Cerebellar cortex (tissue), 1 donor: ENCODE results near the gene FHIT.

Experiments used
- DNase-seq: peaks from one replicate; pipeline ENCODE4 v3.0.0-alpha.2; 2015; ENCODE audit warnings: low spot score

Gene FHIT

DNA sequence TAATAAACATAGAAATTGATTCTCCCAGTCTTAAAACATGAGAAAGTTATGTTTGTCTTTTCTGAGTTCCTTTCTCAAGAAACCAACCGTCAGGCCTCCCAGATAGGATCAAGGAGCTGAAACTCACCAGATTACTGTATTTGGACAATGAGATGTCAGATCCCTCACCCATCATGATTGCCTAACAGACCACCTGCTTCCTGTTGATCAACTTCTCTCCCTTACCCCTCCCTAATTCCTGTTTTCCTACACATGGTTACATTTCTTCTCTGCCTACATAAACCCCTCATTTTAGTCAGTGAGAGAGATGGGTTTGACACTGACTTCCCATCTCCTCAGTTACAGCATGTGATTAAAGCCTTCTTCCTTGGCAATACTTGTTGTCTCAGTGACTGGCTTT is 917.5 kb downstream of the FHIT start:
- no peak for DNase-seq

DNA sequence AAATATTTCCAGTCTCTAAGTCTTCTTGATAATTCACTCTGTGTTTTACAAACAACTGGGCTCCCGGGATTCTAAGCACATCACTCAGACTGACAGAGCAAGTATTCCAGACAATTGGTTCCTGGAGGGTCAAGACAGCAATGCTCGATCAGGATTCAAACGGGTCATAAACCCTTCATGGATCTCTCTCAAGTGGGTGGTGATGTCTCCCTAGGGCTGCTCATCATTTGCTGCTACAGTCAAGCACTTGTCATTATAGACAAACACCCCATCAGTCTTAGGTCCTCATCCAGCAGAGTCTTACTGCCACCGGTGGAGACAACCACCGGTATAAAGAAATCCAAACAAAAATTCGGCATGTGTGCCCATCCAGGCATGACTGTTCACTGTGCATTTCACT is 921.1 kb downstream of the FHIT start:
- no peak for DNase-seq

DNA sequence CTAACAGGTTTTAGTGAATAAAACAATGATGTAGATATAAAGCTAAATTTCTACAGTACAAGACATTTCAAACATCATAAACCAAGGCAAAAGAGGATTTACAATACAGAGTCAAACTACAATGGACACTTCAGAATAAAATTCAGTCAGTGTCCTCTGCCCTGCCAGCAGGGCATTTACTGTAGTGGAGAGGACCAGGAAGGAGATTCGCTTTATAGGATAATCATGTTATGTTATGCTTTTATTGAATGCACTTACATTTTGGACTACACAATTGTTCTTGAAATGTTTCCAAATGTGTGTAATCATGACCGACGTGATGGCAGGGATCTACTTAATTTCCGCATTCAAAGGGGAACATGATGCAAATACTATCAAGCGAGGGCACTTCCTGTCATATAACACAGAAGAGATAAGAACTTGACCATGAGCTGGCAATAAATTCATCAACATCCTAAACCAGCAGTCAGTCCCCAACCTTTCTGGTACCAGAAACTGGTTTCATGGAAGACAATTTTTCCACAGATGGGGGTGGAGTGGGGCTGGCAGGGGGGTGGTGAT is 925.6 kb downstream of the FHIT start:
- no peak for DNase-seq

DNA sequence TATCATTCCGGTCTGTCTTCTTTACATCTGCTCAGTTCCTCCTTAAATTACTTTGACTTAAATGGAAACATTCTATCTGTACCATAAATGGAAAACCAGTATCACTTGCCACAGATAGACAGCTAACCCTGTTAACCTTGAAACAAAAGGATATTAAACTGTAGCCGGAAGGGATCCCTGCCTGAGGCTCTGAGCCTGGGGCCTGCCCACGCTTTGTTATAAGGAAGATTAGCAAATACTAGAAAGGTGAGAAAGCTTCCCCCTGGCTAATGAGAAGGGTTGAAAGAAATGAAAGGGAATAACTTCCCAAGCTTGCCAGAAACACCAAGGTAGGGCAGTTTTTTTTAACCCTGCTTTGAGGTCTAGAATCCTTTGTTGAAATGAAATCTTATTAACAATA is 927.6 kb downstream of the FHIT start:
- DNase-seq = no peak

DNA sequence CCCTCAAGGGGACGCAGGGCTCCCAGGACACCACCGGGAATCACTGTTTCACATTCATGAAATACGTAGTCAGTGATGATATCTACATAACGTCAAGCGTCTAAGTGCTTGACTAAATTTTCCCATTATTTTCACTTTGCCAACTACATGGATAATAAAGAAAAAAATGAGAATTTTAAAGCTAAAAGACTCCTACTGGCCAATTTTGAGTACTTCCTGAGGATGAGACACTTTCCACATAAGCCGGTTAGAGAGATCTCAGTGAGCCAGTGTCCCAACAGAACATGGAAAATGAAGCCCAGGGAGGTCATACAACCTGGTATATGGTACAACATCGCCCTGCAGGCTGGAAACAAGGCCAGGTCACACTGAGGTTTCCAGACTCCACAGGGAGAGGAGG is 928.1 kb downstream of the FHIT start:
- no peak for DNase-seq

DNA sequence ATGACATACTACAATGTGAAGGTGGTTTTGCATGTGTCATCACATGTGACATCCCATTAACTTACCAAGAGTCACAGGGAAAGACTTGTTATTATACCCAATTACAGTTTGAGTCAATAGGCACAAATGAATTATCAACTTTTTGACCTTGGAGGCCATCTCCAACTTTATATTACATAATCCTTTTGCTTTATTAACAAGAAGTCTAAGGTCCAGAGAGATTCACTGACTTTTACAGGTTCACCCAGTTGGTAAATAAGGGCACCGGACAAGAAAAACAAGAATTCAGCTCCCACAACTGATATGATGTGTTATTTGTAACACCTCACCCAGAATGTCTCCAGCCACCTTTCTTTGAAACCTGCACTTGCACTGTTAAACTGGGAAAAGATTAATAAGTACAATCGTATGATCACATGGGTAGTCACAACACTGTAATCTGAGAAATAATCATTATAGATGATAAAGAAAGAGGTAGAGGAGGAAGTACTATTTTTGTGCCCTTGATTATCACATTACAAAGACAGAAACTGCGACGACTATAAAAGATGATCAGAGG is 928.9 kb downstream of the FHIT start:
- no peak for DNase-seq

DNA sequence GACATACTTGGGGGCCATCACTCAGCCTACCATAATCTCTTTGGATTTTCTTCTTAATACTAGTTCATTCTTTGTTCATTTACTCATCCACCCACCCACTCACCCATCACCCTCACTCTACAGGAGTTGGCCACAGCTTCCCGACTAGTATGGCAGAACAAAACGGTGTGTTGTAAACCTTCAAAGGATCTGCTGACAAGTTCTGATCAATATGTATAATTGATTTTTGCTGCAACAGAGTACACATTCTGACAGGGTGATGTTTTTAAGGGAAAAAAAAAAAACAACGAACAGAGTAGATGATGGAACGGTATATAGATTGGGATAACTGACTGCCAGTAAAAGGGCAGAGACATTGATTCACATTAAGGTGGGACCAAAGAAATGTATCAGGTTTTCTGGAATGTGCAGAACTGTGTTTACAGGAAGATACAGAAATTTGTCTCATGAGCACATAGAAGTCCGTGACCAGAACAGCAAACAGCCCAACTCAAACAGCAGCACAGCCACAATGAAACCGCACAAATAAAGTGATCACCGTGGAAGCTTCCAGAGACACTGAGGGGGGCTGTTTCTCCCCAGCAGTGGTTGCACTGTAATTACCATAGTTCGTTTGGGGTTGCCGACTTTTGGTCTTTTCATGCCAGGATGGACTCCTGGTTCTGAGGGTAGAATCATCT is 931.9 kb downstream of the FHIT start:
- DNase-seq = no peak

DNA sequence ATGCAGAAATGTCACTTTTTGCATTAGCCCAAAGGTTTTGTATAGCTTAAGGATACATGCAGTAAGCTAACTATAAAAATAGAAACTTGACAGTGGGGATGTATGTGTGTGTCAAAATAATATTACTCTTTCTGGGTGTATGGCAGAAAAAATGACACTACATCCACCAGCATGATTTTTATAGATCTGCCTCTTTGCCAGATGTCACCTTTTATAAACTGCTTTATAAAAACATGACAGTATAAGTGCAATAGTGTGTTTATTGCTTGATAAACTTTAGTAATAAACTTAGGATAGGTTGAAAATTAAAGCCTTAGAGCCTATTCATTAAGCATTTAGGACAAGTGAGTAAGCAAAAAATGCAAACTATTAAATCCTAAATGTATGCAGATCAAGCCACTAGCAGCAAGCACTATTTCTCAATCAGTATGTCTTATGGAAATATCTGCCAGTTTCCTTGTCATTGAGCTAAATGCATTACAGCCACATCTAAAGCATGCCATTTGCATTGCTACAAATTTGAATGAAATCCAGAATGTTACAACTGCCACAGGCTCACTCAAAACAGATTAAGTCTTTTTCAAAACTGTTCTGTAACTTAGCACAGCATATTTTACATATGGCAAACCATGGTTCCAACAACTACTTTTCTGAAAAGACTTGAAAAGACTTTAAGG is 935.0 kb downstream of the FHIT start:
- no peak for DNase-seq

DNA sequence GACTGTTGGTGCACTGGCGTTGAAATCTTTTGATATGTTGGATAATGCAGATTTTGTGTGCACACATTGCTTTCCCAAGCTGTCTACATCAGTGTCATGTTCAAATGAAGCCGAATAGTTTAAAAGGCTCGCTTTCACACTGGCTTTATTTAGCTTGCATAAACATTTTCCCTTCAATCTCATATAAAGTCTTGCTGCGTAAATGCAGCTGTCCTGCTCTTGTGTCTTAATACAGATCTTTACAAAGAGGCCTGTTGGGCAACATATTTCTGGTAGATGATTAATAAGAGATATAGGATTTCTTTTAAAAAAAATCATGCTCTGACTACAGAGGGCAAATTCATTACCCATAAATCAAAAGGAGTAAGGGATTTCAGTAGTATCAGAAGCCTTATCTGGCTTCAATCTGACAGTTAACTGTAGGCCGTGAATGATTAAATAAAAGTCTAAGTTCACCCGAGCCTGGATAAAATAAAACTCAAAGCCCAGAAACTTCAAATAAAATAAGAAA is 937.2 kb downstream of the FHIT start:
- no peak for DNase-seq

DNA sequence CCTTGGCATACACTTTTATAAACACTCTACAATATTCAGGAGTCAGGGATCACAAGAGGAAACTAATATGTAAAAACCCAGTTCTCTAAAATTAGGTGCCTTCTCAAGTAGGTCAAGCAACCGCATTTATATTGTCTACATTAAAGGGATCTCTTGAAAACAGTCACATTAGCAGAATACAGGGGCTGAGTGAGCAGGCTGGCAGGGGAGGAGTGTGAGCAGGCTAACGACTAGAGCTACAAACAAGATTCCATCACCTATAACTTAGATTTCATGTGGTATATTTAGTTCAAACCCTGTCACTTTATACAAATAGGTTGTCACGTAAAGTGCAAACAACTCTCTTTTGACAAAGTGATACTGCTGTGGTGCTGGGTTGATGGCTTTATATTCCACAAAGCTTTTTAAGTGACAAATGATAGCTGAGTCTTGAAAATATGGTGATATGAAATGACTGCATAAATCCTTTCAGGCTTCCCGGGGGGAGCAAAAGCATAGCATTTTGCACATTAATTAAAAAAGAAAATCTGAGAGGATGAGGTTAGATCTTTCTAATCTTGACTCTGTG is 937.9 kb downstream of the FHIT start:
- no peak for DNase-seq

DNA sequence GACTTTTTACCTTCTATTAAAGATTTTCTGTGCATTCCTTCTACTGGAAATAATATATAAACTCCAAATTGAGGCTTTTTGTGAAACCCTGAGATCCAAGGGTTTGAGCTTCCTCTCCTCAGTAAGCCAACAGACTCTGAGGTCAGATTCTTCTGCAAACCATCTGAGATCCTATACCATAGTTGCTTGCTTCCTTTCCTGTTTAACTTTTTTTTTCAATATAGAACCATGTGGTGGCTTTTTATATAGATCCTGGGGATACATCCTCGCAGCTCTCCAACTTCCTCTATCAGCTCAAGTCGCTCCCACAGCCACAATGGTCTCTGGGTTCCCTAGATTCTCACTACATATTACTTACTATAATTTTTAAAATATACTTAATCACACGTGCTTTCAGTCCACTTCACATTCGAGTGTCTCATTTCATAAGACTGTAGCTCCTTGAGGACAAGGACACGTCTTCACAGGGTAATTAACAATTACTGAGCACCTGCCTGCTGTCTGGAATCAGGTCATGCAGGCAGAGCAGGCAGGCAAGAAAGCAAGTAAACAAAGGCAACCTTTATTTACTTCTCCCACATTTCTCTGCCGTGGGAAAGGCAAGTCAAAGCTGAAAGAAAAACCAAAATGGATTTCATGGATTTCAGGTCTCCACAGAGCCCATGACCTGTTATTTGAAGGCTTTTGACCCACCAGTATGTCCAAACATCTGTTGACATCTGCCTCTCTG is 941.5 kb downstream of the FHIT start:
- DNase-seq = no peak

DNA sequence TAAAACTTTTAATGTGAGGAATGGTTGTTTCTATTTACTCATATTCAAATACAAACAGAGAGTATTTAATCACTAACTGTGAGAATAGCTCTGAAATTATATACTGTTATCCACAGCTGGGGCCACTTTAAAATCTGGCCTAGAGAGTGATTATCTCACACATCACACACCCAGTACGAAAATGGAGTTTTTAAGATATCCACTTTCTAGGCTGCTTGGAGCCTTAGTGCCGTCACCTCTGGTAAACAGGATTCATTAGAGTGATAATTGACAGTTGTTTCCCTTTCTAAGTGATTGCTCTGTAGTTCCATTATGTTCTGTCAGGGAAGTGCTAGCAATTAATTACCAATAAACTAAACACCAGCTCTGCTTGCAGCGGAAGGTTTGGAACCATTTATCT is 942.4 kb downstream of the FHIT start:
- DNase-seq = no peak

DNA sequence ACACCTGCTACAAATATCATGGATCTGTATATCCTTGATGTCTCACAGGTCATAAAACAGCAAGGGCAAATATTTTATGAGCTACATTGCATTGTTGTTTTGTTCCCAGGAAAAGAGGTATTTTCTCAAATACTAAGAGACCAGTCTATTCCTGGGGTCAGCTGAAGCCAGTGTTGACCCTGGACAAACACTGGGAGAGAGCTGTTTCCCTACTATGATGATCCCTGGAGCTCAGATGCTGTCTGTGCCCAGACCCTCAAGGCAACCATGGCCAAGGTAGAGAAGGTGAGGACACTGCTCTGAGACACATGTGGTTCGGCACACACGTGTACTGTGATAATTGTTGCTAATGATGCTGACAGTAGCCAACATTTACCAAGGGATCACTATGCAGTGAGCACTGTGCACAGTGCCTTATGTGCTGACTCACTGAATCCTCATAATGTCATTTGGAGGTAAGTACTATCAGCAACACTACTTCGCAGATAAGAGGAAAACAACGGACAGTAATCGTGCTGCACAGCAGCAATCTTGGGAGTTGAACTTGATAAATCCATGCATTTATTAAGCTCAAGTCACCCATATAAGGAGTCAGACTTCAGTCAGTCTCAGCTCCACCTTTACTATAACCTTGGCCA is 943.6 kb downstream of the FHIT start:
- DNase-seq = no peak

DNA sequence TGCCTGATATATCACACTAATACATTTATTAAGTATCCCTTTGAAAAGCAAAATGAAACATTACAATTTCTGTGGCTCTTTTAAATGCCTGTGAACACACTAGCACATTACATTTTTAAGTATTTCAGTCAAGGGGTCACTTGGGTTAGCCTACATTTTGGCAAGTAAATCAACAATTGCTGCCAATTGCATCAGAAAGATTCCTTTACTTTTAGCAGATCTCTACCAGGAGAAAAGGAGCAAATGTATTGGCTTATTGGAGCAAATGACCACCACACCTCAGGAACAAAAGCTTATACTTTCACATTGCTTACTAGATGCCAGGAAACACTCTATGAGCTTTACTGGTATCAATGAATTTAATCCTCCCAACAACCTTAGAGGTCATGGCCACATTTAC is 947.1 kb downstream of the FHIT start:
- no peak for DNase-seq

DNA sequence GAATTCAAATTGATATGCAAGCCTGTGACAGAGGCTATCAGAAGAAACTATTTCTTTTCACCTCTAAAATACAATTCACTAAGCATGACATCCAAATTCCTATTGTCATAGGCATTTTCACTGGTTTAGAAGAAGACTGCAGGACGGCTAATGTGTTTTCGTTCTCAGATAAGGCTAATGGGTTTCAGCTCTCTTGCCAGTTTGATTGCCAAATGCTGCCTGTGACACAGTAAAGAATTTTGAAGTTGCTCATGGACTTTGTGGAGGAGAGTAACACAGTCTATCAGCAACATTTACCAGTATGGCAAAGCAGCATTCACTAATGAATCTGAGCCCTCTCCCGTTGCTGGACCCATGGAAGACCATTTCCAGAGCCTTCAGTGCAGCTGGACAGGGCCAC is 948.1 kb downstream of the FHIT start:
- DNase-seq = no peak

DNA sequence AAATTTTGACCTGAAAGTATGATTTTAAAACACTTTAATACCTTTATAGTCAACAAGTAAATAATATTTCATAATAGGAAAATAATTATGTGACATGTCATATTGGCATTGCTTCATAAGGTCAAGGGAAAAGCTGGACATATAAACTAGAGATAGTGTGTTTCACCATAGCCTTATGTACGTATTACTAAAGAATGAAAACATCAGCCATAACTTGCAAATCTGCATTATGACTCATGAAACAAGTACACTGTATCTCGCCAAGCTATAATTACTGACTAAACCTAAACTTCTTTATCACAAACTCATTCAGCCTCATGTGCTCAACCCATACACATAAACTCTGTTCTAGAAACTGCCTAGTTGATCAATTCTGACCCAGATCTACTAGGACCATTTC is 950.1 kb downstream of the FHIT start:
- no peak for DNase-seq

DNA sequence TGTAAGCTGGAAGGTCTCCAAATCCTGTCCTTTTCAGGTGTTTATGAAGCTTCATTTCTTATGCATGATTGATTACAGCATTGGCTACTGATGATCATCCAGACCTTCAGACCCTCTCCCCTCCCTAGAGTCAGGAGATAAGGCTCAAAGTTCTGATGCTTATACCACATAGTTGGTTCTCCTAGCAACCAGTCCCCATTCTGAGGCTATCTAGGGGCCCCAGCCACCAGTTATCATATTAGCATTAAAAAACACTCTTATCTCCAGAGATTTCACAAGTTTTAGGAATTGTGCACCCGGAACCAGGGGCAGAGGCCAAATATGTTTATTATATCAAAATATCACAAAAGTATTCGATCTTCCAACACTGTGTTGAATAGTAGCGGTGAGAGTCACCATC is 953.1 kb downstream of the FHIT start:
- DNase-seq = no peak

DNA sequence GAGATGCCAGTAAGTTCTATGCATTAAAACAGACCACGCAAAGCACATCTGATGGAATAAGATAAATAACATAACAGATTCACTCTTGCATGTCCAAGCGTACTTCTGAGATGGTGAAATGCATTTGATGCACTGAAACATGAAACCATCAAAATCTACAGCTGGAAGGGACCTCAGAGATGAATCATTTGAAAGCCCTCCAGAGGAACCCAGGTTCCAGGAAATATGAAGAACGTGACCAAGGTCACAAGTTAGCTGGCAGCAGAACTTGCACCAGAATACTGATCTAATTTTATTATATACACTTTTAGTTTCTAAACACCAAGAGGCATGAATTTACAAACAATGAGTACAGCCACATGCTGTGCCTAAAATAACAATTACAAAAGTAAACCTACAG is 957.1 kb downstream of the FHIT start:
- DNase-seq = no peak

DNA sequence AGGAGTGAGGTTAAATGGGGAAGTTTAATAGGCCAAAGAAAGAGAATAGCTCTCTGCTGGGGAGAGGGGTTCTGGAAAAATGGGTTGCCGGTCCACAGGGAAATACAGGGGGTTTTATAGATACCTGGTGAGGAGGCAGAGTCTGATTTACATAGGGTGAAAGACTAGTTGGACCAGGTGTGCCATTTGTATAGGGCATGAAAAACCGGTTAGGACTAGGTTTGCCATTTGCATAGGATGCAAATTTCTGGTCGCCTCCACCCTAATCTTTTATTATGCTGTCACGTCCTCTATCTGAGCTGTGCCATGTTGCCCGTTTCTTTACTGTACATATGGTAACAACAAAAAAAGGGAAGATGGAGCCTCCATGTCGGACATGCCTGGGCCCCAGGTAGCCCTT is 960.1 kb downstream of the FHIT start:
- DNase-seq = no peak

DNA sequence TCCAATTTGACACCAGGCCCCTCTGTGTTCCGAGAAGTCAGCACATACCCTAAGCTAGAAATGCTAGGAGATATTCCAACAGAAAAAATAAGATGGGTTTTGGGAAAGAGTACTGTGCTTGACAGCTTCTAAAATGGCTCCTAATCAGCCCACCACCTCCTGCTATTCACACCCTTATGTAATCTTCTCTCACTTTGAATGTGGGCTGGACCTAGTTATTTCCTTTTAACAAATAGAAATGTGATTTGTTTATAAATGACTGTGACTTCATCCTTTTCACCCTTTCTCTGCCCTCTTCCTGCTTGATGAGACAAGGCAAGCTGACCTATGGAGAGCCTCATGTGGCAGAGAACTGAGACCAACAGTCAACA is 961.1 kb downstream of the FHIT start:
- no peak for DNase-seq

DNA sequence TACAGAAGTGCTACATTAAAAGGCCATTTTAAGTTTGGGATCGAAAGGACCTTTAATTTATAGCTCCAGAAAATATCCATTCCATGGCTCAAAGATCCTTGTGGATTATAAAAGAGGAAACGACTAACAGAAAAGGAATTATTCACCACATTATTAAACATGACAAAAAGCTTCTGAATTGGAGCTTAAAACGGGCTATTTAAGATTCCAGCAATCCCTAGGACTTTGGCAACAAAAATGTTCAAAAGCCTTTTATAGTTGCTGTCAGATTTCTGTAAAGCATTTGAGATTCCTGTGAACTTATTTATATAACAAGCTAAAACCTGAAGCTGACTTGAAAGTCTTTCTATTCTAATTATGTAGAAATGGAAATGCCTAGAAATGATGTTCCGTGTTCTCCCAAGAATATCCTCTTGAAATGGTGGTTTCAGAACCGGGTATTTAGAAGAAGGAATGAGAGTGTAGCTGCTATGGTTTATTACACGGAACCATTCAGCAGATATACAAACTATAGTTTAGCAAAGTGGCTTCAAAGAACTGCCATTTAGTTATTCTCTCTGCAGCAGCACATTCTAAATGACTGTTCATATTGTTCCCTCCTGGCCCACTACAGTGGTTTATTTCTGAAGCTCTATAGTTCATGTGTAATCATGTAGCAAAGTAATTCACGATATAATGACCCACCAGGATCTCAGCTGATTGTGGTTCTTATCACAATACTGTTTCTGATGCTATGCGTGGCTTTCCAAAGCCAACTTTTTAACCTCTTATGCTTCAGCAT is 961.7 kb downstream of the FHIT start:
- DNase-seq = no peak
